K562 (cell line): ENCODE data around the gene SECISBP2. TPM values are rescaled to one million over a fixed set of nuclear protein-coding genes. Genes with fewer than 3 reads are reported as not detected.

Experiments
- ATAC-seq: fragments of 200-7000 bp; cut with Tn5 transposase; 3 replicates; pipeline ENCODE4 v1.9.1; 2020; ENCODE audit warnings: moderate library complexity
- BruUV-seq: library from RNA; stranded (reverse); fragments of 400-500 nt; replicated peaks from 2 replicates; lab custom pipeline; 2021; lab: Mats Ljungman, UMichigan
- CTCF ChIA-PET: fragments of 300-600 bp; formaldehyde crosslinking; extraction: SDS; loops from one replicate; lab custom pipeline; 2021; ENCODE audit warnings: low intra/inter-chr PET ratio; lab: Yijun Ruan, JAX
- POLR2A ChIA-PET: fragments of 300-600, 350-650 bp; sonication (Branson Sonifier 250); formaldehyde crosslinking; extraction: SDS; loops from one replicate; lab custom pipeline; 2021; ENCODE audit warnings: antibody characterized with exemption, inconsistent platforms; lab: Yijun Ruan, JAX
- DNase-seq, 4 experiments: peaks; one replicate each; pipeline versions ENCODE4 v3.0.0 to v3.0.0-alpha.2; 2011 to 2018; ENCODE audit warnings: low spot score in 3 of 4, mixed read lengths in 3 of 4; ENCODE audit errors: extremely low read depth in 1 of 4
- FAIRE-seq: peaks from 2 replicates; lab custom pipeline; 2011; peaks lifted over from hg19 to GRCh38; lab: Jason Lieb, UNC
- H2AFZ ChIP-seq: 2 replicates; pipeline ENCODE4 v1.6.0; 2011; ENCODE audit warnings: low read depth, low read length, control low read depth, inconsistent platforms
- H3K27ac ChIP-seq: fragments of 200-600 bp; 3 replicates; pipeline ENCODE4 v1.8.0; 2011; ENCODE audit warnings: low read depth, mild to moderate bottlenecking, control low read depth, inconsistent platforms, low read length, moderate library complexity, mixed read lengths; ENCODE audit errors: extremely low read depth
- H3K27me3 ChIP-seq, 2 experiments: fragments of 300-600 bp in 1 of 2; 2 replicates in 1 of 2; 3 replicates in 1 of 2; pipeline versions ENCODE4 v1.6.0 to v1.8.0; 2011; ENCODE audit warnings: inconsistent platforms in 2 of 2, low read length in 2 of 2, mild to moderate bottlenecking in 1 of 2, mixed read lengths in 1 of 2, moderate library complexity in 1 of 2; ENCODE audit not compliant: control insufficient read depth in 2 of 2, insufficient read depth in 2 of 2
- H3K36me3 ChIP-seq: fragments of 300-600 bp; 3 replicates; pipeline ENCODE4 v1.8.0; 2011; ENCODE audit warnings: mild to moderate bottlenecking, low read length, inconsistent platforms; ENCODE audit not compliant: control insufficient read depth, insufficient read depth
- H3K4me1 ChIP-seq, 2 experiments: fragments of 200-600 bp in 1 of 2; replicated peaks in 1 of 2; 2 replicates in 1 of 2; 3 replicates in 1 of 2; pipeline versions ENCODE4 v1.5.1 to v1.8.0; 2011; ENCODE audit warnings: inconsistent platforms in 2 of 2, low read length in 2 of 2, mild to moderate bottlenecking in 1 of 2, mixed read lengths in 1 of 2, moderate library complexity in 1 of 2; ENCODE audit not compliant: control insufficient read depth in 2 of 2, insufficient read depth in 2 of 2
- H3K4me2 ChIP-seq: 2 replicates; pipeline ENCODE4 v1.6.1; 2011; ENCODE audit warnings: low read length, control low read depth, inconsistent platforms, mixed read lengths; ENCODE audit not compliant: insufficient read depth
- H3K4me3 ChIP-seq: fragments of 200-600 bp; sonication (generic), shearing (Covaris generic); 2 replicates; pipeline ENCODE4 v1.5.1; 2016; ENCODE audit warnings: control low read depth, inconsistent platforms
- H3K79me2 ChIP-seq: fragments of 200-600 bp; 3 replicates; pipeline ENCODE4 v1.8.0; 2011; ENCODE audit warnings: low read length, inconsistent platforms; ENCODE audit not compliant: control insufficient read depth, insufficient read depth
- H3K9ac ChIP-seq, 2 experiments: 2 replicates each; pipeline versions ENCODE4 v1.6.0 to v1.6.1; 2011; ENCODE audit warnings: low read depth in 2 of 2, low read length in 2 of 2, control low read depth in 1 of 2, inconsistent platforms in 1 of 2, mild to moderate bottlenecking in 1 of 2, mixed read lengths in 1 of 2; ENCODE audit not compliant: insufficient read depth in 1 of 2
- H3K9me1 ChIP-seq: one replicate; pipeline ENCODE4 v1.6.0; 2011; ENCODE audit warnings: inconsistent platforms, mild to moderate bottlenecking, low read length, moderate library complexity; ENCODE audit not compliant: control insufficient read depth, insufficient read depth
- H3K9me3 ChIP-seq: replicated peaks from 2 replicates; pipeline ENCODE4 v1.5.1; 2011; ENCODE audit warnings: low read depth, low read length, inconsistent platforms; ENCODE audit not compliant: control insufficient read depth, insufficient read depth
- H4K20me1 ChIP-seq: replicated peaks from 2 replicates; pipeline ENCODE4 v1.6.1; 2011; ENCODE audit warnings: low read length, inconsistent platforms, mixed read lengths; ENCODE audit not compliant: control insufficient read depth, insufficient read depth
- CREB5 ChIP-seq: fragments of 250-450 bp; sonication (Bioruptor Pico); IDR thresholded peaks from 2 replicates; pipeline ENCODE4 v1.5.0; 2020; ENCODE audit warnings: mild to moderate bottlenecking
- FUS ChIP-seq: fragments of 200-400 bp; formaldehyde crosslinking; optimal IDR thresholded peaks from 2 replicates; pipeline ENCODE3; 2017; ENCODE audit warnings: low read depth, low read length
- LEF1 ChIP-seq: fragments of 450-650 bp; IDR thresholded peaks from 2 replicates; pipeline ENCODE4 v1.6.1; 2016; ENCODE audit warnings: mild to moderate bottlenecking
- RFX1 ChIP-seq: fragments of 450-650 bp; IDR thresholded peaks from 2 replicates; pipeline ENCODE4 v1.6.1; 2016; ENCODE audit warnings: mild to moderate bottlenecking, moderate library complexity
- SRSF3 ChIP-seq: fragments of 200-400 bp; formaldehyde crosslinking; IDR thresholded peaks from 2 replicates; pipeline ENCODE4 v1.6.1; 2016; ENCODE audit warnings: mild to moderate bottlenecking, low read length, moderate library complexity; ENCODE audit not compliant: insufficient read depth
- TBP ChIP-seq: optimal IDR thresholded peaks from 2 replicates; pipeline ENCODE3; 2011; ENCODE audit warnings: low read depth, low read length, improper control_type of control experiment
- TEAD1 ChIP-seq, 2 experiments: fragments of 450-650 bp in 1 of 2; sonication (generic) in 1 of 2; formaldehyde crosslinking; IDR thresholded peaks; 2 replicates each; pipeline versions ENCODE4 v1.4.0 to v1.8.0; 2020 to 2022; ENCODE audit warnings: mild to moderate bottlenecking in 2 of 2, missing genetic modification reagents in 1 of 2
- ZKSCAN8 ChIP-seq: fragments of 200-800 bp; sonication (Bioruptor generic); IDR thresholded peaks from 2 replicates; pipeline ENCODE4 v1.6.1; 2016; ENCODE audit warnings: missing genetic modification characterization, missing compliant biosample characterization
- ZNF764 ChIP-seq: fragments of 250-450 bp; sonication (Bioruptor Pico); IDR thresholded peaks from 2 replicates; pipeline ENCODE4 v1.4.0; 2020; ENCODE audit warnings: low read depth, mild to moderate bottlenecking, moderate library complexity
- ZZZ3 ChIP-seq: fragments of 450-650 bp; IDR thresholded peaks from 2 replicates; pipeline ENCODE4 v1.6.1; 2016; ENCODE audit warnings: antibody characterized with exemption, mild to moderate bottlenecking, moderate library complexity
- WGBS: fragments of 100-300 bp; shearing (Covaris generic); methylation state at CpG from one replicate; pipeline ENCODE4 v1.1.6; 2016; ENCODE audit warnings: low coverage, mixed read lengths; ENCODE audit not compliant: insufficient coverage; ENCODE audit errors: missing lambda C conversion rate; 5-methylcytosine and 5-hydroxymethylcytosine counted together
- in situ Hi-C: fragments of 300-500 bp; cut with MboI; formaldehyde crosslinking; loops from 4 replicates; pipeline ENCODE4 v1.15.0; 2018; ENCODE audit warnings: inconsistent platforms, mixed read lengths
- intact Hi-C: fragments of 100-400 bp; cut with micrococcal nuclease; formaldehyde crosslinking; loops from 2 replicates; pipeline ENCODE4 v1.14.2; 2022
- polyA plus RNA-seq, 8 experiments: library from polyadenylated mRNA; depleted of rRNA in 4 of 8; stranded (reverse) in 5 of 8; unstranded in 3 of 8; fragments of >200 nt; fragmentation: Nextera tagmentation in 2 of 8; fragmentation: Illumina TruSeq in 1 of 8; extraction: Ambion mirVana in 2 of 8; extraction: Trizol in 1 of 8; gene quantifications; 2 replicates each; pipeline versions ENCODE4 v1.2.1 to v1.2.3, GENCODE V29; 2011 to 2014; ENCODE audit warnings: inconsistent platforms in 1 of 8, missing spikeins in 1 of 8
- total RNA-seq, 7 experiments: library from RNA; depleted of rRNA in 6 of 7; stranded (reverse); fragments of >200 nt in 6 of 7; fragmentation: Illumina TruSeq in 2 of 7; extraction: Trizol in 2 of 7; gene quantifications; 2 replicates each; pipeline versions ENCODE4 v1.2.1 to v1.2.3, GENCODE V29; 2011 to 2021; ENCODE audit warnings: low replicate concordance in 1 of 7
- TF ChIP-seq, protein P1 (sequence below): sonication (generic); formaldehyde crosslinking; IDR thresholded peaks from 2 replicates; pipeline ENCODE4 v1.8.0; 2022; ENCODE audit warnings: missing genetic modification reagents, mild to moderate bottlenecking, borderline replicate concordance
- TF ChIP-seq, protein P2 (sequence below): fragments of 250-450 bp; sonication (Bioruptor Pico); IDR thresholded peaks from 2 replicates; pipeline ENCODE4 v1.8.0; 2022; ENCODE audit warnings: inconsistent platforms
- TF ChIP-seq, protein P3 (sequence below): sonication (generic); formaldehyde crosslinking; IDR thresholded peaks from 2 replicates; pipeline ENCODE4 v1.8.1; 2022; ENCODE audit warnings: missing genetic modification reagents

SECISBP2 gene
- total and polyA plus RNA-seq, 9 of the 15 experiments (the other 6 are each of a cell fraction or from before 2014, with no cell fraction given), result 3.2 to 41.6 (median 26.1) TPM

- H3K27me3 ChIP-seq, result peaks cover 0 to 16% of the 10 kb centered on the region in 2 experiments; a peak in 1 of 5 replicates
- intact Hi-C loops, result no loop called here
- no peaks in the 10 kb centered on the region for H3K79me2 ChIP-seq
- no peaks in the 10 kb centered on the region for H3K9me3 ChIP-seq
- no peak for TF ChIP-seq FUS
- TF ChIP-seq ZZZ3, result no peak
- TF ChIP-seq, protein P1, sequence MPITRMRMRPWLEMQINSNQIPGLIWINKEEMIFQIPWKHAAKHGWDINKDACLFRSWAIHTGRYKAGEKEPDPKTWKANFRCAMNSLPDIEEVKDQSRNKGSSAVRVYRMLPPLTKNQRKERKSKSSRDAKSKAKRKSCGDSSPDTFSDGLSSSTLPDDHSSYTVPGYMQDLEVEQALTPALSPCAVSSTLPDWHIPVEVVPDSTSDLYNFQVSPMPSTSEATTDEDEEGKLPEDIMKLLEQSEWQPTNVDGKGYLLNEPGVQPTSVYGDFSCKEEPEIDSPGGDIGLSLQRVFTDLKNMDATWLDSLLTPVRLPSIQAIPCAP, result no peak
- TF ChIP-seq ZNF764 (CRISPR knock-in tag), result no peak
- TF ChIP-seq TBP, result no peak
- TF ChIP-seq, protein P2, sequence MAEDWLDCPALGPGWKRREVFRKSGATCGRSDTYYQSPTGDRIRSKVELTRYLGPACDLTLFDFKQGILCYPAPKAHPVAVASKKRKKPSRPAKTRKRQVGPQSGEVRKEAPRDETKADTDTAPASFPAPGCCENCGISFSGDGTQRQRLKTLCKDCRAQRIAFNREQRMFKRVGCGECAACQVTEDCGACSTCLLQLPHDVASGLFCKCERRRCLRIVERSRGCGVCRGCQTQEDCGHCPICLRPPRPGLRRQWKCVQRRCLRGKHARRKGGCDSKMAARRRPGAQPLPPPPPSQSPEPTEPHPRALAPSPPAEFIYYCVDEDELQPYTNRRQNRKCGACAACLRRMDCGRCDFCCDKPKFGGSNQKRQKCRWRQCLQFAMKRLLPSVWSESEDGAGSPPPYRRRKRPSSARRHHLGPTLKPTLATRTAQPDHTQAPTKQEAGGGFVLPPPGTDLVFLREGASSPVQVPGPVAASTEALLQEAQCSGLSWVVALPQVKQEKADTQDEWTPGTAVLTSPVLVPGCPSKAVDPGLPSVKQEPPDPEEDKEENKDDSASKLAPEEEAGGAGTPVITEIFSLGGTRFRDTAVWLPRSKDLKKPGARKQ (CRISPR knock-in tag), result no peak
- TF ChIP-seq ZKSCAN8 (CRISPR knock-in tag), result no peak
- no peak for TF ChIP-seq LEF1
- TF ChIP-seq, protein P3, sequence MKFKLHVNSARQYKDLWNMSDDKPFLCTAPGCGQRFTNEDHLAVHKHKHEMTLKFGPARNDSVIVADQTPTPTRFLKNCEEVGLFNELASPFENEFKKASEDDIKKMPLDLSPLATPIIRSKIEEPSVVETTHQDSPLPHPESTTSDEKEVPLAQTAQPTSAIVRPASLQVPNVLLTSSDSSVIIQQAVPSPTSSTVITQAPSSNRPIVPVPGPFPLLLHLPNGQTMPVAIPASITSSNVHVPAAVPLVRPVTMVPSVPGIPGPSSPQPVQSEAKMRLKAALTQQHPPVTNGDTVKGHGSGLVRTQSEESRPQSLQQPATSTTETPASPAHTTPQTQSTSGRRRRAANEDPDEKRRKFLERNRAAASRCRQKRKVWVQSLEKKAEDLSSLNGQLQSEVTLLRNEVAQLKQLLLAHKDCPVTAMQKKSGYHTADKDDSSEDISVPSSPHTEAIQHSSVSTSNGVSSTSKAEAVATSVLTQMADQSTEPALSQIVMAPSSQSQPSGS, result no peak
- TF ChIP-seq CREB5 (CRISPR knock-in tag), result no peak
- TF ChIP-seq SRSF3, result no peak
- no peak for TF ChIP-seq TEAD1 (CRISPR knock-in tag; IDR thresholded peaks at IDR 0.05)
- no peak for TF ChIP-seq RFX1
- CTCF ChIA-PET, result no interaction called here
- H3K4me1 ChIP-seq, result no peaks in the 10 kb centered on the region
- H3K9me1 ChIP-seq, result no peaks in the 10 kb centered on the region
- FAIRE-seq, result no peak
- ATAC-seq, result no peak
- H2AFZ ChIP-seq, result no peak overlapping the region
- no peak overlapping the region for H3K27ac ChIP-seq
- peaks cover 13% of the 10 kb centered on the region; the same call in 2 of the 3 replicates for H3K36me3 ChIP-seq
- no peak overlapping the region for H3K9ac ChIP-seq
- BruUV-seq, result no TSS peak
- POLR2A ChIA-PET, result no interaction called here
- no peak for DNase-seq
- H3K4me3 ChIP-seq, result no peak overlapping the region
- H3K4me2 ChIP-seq, result no peak overlapping the region
- WGBS, result 45% methylated on average over 2 of the region's 2 CpGs
- in situ Hi-C loops, result no loop called here
- H4K20me1 ChIP-seq, result no peaks in the 10 kb centered on the region
Observed at GRCh38 chr9:89365532-89365912, 47.2 kb downstream of the SECISBP2 start.
